ENCODE results near the gene HOXD3.

GRCh38 chr2:176158186-176158591 lies 1.1 kb downstream of the HOXD3 start:
- TF ChIP-seq, protein P1, sequence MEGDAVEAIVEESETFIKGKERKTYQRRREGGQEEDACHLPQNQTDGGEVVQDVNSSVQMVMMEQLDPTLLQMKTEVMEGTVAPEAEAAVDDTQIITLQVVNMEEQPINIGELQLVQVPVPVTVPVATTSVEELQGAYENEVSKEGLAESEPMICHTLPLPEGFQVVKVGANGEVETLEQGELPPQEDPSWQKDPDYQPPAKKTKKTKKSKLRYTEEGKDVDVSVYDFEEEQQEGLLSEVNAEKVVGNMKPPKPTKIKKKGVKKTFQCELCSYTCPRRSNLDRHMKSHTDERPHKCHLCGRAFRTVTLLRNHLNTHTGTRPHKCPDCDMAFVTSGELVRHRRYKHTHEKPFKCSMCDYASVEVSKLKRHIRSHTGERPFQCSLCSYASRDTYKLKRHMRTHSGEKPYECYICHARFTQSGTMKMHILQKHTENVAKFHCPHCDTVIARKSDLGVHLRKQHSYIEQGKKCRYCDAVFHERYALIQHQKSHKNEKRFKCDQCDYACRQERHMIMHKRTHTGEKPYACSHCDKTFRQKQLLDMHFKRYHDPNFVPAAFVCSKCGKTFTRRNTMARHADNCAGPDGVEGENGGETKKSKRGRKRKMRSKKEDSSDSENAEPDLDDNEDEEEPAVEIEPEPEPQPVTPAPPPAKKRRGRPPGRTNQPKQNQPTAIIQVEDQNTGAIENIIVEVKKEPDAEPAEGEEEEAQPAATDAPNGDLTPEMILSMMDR (IDR thresholded peaks at IDR 0.05 in 8 of 11, conservative IDR thresholded peaks at IDR 0.05 in 3 of 11): no peak
- TF ChIP-seq POLR2AphosphoS5 (IDR thresholded peaks at IDR 0.05): no peak

Measured in spleen (tissue), 7 donors.